ENCODE results near the gene HAUS5.

Gene HAUS5, protein sequence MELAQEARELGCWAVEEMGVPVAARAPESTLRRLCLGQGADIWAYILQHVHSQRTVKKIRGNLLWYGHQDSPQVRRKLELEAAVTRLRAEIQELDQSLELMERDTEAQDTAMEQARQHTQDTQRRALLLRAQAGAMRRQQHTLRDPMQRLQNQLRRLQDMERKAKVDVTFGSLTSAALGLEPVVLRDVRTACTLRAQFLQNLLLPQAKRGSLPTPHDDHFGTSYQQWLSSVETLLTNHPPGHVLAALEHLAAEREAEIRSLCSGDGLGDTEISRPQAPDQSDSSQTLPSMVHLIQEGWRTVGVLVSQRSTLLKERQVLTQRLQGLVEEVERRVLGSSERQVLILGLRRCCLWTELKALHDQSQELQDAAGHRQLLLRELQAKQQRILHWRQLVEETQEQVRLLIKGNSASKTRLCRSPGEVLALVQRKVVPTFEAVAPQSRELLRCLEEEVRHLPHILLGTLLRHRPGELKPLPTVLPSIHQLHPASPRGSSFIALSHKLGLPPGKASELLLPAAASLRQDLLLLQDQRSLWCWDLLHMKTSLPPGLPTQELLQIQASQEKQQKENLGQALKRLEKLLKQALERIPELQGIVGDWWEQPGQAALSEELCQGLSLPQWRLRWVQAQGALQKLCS

DNA sequence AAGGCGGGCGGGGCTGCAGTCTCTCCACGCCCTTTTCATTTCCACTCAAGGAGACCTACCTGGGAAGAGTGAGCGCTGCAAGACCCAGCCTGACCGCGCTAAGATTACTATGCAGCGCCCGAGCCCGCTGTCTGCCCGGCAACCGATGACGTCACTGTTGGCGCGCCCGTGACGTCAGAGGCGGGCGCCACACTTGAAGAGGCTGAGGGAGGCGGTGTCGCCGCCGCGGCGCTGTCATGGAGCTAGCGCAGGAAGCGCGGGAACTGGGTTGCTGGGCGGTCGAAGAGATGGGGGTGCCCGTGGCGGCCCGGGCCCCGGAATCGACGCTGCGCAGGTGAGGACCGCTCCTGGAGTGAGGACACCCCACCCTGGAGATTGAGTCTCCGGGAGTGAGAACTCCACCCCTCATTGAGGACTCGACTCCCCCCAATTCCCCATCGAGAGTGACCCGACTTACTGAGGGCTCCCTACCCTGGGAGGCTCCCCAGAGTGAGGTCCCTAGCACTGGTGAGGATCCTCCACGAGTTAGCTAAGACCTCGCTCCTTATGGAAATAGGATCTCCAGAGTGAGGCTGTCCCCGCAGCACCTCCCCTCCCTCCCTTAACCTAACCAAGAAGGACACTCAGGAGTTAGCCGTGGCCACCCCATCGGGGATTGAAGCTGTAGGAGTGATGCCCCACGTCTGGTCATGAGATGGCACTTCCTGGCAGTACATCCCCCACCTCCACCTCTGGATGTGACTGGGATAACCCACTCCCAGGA, at the start of gene HAUS5:
TSS of gene HAUS5 (plus strand) at position 177 of the 763 bp plus-strand sequence. CDS start at position 237, 60 bp downstream.
- FAIRE-seq (peak; percentile 33), DNase-seq (ENCODE audit: insufficient read length, low spot score) (peak; percentile 95)

DNA sequence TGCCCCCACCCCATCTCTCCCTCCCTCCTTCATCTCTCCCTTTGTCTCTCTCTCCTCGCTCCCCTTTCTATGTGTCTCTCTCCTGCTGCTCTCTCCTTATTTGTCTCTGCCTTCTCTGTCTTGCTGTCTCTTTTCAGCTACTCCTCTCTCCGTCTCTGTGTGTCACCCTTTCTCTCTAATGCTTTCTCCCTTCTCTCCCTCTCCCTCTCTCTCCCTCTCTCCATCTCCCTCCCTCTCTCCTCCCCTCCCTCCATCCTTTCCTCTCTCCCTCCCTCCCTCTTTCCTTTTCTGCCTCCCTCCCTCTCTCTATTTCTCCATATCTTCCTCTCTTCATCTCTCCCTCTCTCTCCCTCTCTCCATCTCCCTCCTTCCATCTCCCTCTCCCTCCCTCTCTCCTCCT, 49.8 kb upstream of the HAUS5 start:
- no peak for TF ChIP-seq POLR2A (IDR thresholded peaks at IDR 0.05; ENCODE audit: low read depth, low read length)
- DNase-seq (ENCODE audit: insufficient read length, low spot score) (no peak), FAIRE-seq (no peak)

More for the DNA sequence above, at the start of gene HAUS5:
- TF ChIP-seq POLR2A (IDR thresholded peaks at IDR 0.05; ENCODE audit: low read depth, low read length), result peak; percentile 84

DNA sequence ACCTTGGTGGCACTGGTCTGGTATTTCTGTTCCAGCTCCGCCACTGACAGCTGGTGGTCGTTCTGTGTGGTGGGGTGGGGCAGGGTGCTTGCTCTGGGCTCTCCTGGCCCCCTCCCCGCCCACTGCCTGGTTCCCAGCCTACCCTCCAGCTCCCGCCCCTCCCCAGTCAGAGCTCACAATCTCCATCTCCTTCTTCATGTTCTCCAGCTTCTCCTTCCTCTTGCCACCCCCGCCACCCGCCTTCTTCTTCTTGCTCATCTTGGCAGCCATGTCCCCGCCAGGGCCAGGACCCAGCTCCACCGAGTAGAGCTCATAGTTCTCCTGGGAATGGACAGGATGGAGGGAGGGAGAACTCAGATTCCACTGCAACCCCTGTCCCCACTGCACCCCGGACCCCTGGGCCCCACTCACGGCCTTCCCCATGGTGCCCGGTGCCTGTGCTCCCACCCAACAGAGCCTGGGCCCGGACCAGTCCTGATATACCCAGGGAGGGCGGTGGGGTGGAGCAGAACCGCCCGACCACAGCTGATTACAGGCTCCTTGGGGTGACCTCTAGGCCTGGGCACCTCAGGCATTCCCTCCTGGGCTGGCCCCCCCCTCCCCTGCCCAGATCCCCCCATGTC, 49.2 kb upstream of the HAUS5 start, which contains the start of gene ATP4A:
TSS of gene ATP4A (minus strand) at position 452 of the 623 bp plus-strand sequence. CDS start at position 423, 29 bp downstream.
- DNase-seq (ENCODE audit: insufficient read length, low spot score) (no peak), FAIRE-seq (no peak)
- TF ChIP-seq POLR2A (IDR thresholded peaks at IDR 0.05; ENCODE audit: low read depth, low read length), result no peak

DNA sequence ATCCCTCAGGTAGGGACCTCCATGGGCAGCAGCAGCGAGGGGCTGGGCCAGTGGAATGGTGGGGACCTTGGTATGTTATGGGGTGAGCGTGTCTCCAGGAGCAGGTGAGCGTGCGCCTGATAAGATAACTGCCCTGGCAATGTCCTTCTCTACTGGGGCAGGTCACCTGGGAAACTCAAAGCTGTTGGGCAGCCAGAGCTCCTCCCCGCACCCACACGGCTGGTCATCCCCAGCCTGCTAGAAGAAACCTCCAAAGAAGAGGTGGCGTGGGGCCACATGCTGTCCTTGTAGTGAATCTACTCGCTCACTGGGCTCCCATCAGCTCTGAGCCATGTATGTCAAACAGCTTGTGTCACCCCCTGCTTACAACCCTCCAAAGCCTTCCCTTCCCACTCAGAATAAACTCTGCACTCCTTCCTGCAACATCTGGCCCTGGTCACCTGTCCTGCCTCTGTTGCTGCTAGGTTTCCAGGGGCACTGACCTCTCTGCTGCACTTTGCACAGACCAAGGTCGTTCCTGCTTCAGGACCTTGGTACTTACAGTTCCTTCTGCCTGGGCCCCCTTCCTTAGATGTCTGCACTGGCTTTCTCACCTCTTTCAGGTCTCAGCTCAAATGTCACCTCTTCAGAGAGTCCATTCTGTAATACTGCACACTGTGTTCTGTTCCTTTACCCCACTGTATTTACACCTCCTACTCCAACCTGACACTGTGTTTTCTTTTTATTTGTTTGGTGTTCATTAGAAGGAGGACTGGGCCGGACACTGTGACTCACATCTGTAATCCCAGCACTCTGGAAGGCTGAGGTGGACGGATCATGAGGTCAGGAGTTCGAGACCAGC, 47.3 kb upstream of the HAUS5 start:
- no peak for DNase-seq (ENCODE audit: insufficient read length, low spot score)
- FAIRE-seq, result no peak
- TF ChIP-seq POLR2A (IDR thresholded peaks at IDR 0.05; ENCODE audit: low read depth, low read length), result no peak

DNA sequence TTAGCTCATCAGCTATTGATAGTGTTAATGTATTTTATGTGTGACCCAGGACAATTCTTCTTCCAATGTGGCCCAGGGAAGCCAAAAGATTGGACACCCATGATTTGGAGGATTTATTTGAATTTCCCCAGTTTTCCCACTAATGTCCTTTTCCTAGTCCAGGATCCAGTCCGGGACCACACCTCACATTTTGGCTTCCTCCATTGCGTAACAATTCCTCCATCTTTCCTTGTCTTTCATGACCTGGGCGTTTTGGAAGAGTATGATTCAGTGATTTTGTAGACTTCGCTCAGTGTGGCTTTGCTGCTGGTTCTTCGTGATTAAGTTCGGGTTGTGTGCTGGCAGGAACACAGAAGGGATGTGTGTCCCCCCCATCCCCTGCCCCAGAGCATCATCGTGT, 45.8 kb upstream of the HAUS5 start:
- FAIRE-seq (no peak), DNase-seq (ENCODE audit: insufficient read length, low spot score) (no peak)
- no peak for TF ChIP-seq POLR2A (IDR thresholded peaks at IDR 0.05; ENCODE audit: low read depth, low read length)

DNA sequence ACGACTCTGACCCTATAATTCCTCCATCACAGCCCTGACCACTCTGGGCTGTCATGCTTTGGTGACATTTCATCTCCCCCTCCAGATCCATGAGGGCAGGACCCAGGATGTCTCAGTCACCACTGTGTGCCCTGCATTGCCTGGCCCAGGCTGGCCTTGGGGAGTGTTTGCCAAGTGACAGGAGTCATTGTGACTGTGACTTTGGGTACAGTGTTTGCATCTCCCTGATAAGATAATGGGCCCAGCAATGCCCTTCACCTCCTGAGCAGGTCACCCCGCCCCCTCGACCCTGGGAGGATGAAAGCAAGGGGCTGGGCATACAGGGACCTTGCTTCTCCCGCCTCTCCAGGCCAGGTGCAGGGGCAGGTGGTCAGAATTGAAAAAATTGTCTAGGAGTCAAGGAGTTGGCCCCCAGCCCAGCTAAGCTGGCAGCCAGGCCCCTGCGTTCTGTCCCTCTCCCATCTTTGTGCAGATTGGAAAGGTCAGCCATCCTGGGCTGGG, 43.2 kb upstream of the HAUS5 start:
- no peak for TF ChIP-seq POLR2A (IDR thresholded peaks at IDR 0.05; ENCODE audit: low read depth, low read length)
- FAIRE-seq (no peak), DNase-seq (ENCODE audit: insufficient read length, low spot score) (no peak)

DNA sequence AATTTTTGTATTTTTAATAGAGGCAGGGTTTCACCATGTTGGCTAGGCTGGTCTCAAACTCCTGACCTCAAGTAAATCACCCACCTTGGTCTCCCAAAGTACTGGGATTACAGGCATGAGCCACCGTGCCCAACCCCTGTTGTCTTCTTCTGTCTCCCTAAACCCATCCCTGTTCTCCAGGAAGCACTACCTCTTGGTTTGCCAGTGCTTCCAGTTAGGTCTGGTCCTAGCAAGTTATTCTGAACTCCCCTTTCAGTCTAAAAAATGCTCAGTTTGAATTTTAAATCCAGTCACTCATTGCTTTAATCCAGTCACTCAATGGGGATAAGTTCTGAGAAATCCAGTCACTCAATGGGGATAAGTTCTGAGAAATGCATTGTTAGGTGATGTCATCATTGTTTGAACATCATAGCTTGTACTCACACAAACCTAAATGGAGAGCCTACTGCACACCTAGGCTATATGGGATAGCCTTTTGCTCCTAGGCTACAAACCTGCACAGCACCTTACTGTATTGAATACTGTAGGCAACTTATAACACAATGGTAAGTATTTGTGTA, 41.0 kb upstream of the HAUS5 start:
- FAIRE-seq (no peak), DNase-seq (ENCODE audit: insufficient read length, low spot score) (no peak)
- no peak for TF ChIP-seq POLR2A (IDR thresholded peaks at IDR 0.05; ENCODE audit: low read depth, low read length)

DNA sequence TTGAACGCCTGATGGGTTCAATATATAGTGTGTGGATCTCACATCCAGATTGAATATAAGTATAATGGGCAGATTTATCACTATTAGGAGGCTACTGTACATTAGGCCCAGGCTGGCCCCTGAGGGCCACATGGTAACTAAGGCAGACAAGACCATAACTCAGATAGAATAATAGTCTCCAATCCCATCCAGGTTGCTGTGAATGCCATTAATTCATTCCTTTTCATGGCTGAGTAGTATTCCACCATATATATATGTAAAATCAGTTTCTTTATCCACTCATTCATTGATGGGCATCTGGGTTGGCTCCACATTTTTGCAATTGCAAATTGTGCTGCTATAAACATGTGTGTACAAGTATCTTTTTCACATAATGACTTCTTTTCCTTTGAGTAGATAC, 34.6 kb upstream of the HAUS5 start:
- no peak for DNase-seq (ENCODE audit: insufficient read length, low spot score)
- no peak for TF ChIP-seq POLR2A (IDR thresholded peaks at IDR 0.05; ENCODE audit: low read depth, low read length)
- no peak for FAIRE-seq

DNA sequence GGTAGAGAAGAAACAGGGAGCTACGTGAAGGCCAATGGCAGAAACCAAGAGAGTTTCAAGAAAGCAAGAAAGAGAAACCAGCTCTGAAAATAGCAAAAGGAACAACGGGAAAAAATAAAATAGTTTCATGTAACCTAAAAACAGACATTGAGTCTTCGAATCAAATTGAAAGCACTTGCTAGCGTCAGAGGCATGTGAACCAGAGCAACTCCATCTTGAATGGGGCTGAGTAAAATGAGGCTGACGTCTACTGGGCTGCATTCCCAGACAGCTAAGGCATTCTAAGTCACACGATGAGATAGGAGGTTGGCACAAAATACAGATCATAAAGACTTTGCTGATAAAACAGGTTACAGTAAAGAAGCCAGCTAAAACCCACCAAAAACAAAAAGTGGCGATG, 33.8 kb upstream of the HAUS5 start:
- TF ChIP-seq POLR2A (IDR thresholded peaks at IDR 0.05; ENCODE audit: low read depth, low read length), result no peak
- DNase-seq (ENCODE audit: insufficient read length, low spot score), result no peak
- FAIRE-seq, result no peak

DNA sequence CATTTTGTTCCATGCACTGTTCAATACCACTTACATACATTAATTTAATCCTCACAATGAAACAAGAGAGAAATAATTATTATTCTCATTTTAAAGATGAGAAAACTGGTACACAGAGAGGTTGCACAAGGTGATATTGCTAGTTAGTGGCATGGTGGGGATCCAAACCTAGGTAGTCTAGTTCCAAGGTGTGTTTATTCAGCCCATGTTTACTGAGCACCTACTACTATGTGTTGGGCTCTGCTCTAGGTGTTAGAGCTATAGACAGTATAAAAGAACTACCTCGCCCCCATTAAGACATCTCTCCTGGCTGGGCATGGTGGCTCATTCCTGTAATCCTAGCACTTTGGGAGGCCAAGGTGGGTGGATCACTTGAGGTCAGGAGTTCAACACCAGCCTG, 29.8 kb upstream of the HAUS5 start:
- no peak for TF ChIP-seq POLR2A (IDR thresholded peaks at IDR 0.05; ENCODE audit: low read depth, low read length)
- DNase-seq (ENCODE audit: insufficient read length, low spot score) (no peak), FAIRE-seq (no peak)

DNA sequence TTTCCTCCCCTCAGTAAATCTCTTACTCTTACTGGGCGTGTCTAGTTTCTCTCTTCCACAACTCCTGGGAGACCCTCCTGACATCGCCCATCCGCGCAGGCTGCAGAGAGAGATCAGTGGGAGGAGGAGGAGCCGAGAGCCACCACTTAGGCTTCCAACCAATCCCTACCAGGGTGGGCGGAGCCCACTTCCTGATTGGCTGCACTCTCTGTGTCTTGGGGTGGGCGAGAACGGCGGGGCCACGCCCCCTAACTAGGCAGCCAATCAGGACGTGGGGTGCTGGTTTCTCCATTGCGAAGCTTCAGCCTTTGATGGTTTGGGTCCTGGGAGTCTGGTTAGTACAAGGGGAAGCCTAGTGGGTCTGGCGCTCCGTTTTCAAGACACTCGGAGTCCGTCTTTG, 26.7 kb upstream of the HAUS5 start, which contains the start of gene PMIS2:
TSS of gene PMIS2 (plus strand) at position 326 of the 400 bp plus-strand sequence. CDS start 87 bp downstream, outside the sequence.
- DNase-seq (ENCODE audit: insufficient read length, low spot score), result no peak
- FAIRE-seq, result no peak
- no peak for TF ChIP-seq POLR2A (IDR thresholded peaks at IDR 0.05; ENCODE audit: low read depth, low read length)

DNA sequence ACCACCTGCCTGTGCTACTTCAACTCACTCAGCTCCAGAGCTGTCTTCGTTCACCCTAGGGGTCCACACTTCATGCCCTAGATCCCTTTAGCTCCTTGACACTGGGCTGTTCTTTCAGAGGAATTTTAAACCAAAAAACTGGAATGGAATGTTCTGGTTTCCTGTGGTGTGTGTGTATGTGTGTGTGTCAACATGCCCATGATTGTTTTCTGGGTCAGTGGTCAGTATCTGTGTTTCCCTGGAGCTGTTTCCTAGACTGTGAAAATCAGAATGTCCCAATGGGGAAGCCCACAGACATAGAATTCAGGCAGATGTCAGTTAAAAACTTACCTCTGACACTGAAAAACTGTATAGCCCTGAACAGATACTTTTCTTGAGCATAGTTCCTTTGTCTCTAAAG, 25.2 kb upstream of the HAUS5 start:
- FAIRE-seq (no peak), DNase-seq (ENCODE audit: insufficient read length, low spot score) (no peak)
- no peak for TF ChIP-seq POLR2A (IDR thresholded peaks at IDR 0.05; ENCODE audit: low read depth, low read length)

Measured in H54 (cell line).